ENCODE results near the gene DEGS2.
"Not testable (repeated sequence)": the region's sequence is repeated elsewhere in the genome, so short reads cannot be mapped to it uniquely, and the experiment has no call there.

DEGS2 gene

DNA sequence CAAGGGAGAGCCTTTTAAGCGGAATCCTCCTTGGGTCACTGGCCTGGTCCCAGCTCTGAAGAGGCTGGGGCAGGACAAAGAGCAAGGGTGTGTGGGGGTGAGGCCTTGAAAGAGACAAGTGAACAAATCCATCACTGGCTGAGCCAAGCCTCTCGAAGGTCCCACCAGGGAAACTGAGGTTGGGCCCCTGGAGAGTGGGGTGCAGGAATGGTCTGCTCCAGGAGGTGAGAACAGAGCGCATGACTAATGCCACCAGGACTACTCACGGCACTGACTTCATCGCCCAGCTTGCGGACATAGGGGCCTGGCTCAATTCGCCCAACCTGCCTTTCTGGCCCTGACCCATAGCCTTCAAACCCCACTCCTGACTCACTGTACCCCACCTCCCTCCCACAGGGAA is 19.2 kb upstream of the DEGS2 start:
- no peak for DNase-seq (ENCODE audit: low read depth)

DNA sequence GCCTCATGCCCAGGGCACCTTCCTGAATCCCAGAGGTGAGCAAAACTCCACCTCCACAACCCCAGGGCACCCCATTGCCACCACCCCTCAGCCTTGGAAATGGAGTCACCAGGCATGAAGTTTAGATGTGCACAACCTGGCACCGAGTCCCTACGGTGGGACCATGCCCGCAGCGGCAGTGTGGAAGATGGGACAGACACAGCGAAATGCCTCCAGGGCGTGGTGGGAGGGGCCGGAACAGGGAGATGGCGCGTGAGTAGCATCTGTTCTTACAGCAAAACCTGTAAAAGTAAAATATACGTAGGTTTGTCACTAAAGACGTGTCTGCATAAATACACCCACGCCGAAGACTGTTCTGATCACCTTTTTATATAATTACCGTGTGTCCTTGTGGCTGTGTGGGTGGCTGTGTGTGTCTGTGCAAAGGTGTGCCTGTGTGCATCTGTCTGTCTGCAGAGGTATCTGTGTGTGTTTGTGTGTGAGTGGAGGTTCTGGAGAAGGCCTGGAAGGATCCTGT is 17.4 kb upstream of the DEGS2 start:
- no peak for DNase-seq (ENCODE audit: low read depth)

DNA sequence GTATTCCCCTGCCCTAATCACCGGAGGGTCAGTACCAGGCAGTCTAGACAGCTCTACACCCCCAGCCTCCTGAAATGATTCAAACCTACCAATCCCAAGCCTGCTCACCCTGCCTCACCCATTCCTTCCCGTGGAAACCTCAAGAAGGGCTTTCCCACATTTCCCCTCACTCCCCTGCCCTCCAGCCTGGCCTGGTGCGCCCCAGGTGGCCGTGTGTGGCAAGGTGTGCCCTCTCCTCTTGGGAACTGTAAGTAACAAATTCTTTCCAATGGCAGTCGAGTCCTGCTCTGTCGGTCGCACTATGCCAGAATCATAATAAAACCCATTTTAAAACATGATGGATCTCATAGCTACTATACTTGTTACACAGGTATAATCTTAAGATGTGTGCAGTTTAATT is 13.9 kb upstream of the DEGS2 start:
- no peak for DNase-seq (ENCODE audit: low read depth)

DNA sequence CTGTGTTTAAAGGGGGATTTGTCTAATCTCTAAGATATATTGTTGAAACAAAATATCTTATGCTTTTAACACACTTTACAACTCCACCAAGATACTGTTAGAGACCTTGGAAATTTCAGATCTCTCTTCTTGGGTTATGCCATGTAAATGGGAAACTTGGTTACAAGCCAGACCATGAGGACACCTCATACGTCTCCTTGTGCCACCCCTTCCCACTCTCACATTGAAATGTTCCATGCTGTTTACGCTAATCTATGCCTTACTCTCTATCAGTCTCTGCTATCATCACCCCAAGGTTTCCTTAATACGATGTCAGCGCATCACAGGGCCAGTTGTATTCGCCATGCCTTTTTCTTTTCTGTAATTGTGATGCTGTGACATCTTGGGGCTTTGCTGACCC is 13.4 kb upstream of the DEGS2 start:
- no peak for DNase-seq (ENCODE audit: low read depth)

DNA sequence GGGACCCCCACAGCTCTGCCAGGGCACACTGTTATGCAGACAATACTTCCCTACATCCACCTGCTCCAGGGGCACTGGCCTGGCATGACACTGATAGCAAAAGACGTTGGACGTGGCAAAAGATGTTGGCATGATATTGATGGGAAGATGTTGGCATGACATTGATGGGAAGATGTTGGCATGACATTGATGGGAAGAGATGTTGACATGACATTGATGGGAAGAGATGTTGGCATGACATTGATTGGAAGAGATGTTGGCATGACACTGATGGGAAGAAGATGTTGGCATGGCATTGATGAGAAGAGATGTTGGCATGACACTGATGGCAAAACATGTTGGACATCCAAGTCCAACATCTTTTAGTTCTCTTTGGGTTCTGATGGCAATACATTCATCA is 11.4 kb upstream of the DEGS2 start:
- no peak for DNase-seq (ENCODE audit: low read depth)

DNA sequence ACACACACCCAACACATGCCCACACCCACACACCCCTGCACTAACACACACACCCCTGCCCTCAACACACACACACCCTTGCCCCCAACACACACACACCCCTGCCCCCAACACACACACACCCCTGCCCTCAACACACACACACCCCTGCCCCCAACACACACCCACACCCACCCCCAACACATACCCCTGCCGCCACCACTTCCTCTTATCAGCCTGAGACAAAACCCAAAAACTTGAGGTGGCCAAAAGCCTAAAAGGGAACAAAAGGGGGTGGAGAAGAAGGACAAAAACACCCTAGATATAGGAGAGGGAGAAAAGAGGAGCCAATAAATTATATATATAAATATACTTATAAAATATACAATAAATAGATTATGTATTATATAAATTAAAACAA is 9.1 kb upstream of the DEGS2 start:
- no peak for DNase-seq (ENCODE audit: low read depth)

DNA sequence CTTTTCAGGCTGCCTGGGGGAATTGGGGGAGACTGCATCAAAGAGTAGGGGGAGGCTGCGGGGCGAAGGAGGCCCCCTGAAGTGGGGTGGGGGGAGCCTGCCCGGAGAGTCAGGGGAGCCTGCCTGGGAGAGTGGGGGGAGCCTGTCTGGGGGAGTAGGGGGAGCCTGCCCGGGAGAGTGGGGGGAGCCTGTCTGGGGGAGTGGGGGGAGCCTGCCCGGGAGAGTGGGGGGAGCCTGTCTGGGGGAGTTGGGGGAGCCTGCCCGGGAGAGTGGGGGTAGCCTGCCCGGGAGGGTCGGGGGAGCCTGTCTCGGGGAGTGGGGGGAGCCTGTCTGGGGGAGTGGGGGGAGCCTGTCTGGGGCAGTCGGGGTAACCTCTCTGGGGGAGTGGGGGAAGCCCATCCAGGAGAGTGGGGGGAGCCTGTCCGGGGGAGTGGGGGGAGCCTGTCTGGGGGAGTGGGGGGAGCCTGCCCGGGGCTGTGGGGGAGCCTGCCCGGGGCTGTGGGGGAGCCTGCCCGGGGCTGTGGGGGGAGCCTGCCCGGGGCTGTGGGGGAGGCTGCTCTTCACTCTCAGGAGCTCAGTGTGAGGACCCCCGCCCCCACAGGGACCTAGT is 6.5 kb upstream of the DEGS2 start:
- no peak for DNase-seq (ENCODE audit: low read depth)

DNA sequence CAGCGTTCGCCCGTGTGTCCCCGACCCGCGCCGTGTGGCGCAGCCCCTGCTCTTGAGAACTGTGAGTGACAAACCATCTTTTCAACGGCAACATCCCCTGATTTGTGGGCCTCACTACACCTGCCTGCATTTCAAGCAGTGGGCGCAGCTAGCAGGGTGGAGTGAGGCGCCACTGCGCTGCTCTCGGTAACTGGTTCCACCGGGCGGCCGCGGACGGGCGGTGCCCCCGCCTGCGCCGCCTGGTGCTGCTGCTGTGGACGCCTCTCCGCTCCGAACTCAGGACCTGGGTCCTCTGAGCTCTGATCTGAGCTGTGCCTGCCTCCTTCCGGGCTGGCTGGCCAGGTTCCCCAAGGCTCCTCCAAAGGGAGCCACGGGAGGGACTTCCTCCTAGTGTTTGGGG is 5.9 kb upstream of the DEGS2 start:
- DNase-seq (ENCODE audit: low read depth), result no peak

DNA sequence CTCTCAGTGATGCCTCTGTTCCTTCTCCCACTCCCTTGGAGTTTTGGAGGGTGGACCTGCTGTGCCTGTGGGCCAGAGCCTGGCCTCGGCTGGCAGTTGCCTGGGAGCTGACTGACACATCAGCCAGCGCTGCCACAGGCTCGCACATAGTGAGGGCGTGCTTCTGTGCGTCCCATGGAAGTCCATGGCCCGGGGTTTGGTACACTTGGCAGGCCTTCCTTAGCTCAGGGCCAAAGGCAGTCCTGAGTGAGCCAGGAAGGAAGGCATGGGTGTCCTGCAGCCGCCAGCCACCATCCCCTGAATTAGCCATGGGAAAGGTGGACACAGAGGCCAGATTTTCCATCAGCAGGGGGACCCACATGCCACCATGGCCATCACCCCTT is 1.1 kb upstream of the DEGS2 start:
- no peak for DNase-seq (ENCODE audit: low read depth)

DNA sequence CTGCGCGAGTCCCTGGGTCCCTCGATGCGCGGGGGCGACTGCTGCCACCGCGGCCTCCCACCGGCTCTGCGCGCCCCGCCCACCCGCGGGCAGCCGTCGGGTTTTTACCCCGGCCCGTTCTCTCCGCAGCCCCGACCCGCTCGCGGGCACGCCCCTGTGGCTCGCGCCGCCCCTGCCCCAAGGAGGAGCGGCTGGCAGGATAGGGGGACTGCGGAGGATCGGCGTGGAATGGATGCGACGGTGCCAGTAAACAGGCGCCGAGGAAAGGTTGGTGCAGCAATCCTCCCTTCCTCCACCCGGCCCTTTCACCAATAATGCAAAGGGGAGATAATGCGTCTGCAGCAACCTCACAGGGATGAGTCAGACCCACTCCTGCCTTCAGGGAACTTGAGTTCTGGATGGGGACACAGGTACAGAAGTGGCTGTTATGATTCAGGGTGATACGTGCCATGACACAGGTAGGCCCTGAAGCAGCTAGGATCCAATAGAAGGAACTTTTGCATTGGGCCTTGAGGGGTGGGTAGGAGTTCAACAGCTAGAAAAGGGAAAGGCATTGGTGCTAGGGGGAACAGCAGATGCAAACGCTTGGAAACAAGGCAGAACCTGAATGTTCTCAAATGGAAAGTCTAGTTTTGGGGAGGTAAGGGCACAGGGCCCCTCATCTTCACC is 554 bp upstream of the DEGS2 start:
- DNase-seq (ENCODE audit: low read depth), result no peak

DNA sequence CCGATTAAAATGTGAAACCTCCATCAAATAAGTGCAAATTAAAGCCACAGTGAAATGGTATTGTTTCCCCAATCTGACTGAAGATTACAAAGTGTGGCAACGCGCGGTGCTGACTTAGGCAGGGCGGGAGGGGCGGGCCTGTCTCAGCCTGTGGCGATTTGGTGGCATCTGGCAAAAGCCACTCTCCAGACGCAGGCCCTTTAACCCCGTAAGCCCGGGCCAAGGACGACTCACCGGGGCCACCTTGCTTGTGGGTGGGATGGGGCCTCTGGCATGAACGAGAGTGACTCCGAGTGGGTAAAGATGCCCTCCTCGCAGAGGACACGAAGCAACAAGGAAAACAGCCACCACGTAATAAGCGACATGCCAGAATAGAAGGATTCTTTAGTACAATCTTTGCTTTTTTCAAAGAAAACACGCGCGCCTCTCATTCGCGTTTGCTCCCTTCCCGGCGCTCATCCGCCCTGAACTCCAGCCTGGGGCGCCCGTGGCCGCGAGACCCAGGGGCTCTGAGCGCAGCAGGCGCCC is 815 bp downstream of the DEGS2 start:
- DNase-seq (ENCODE audit: low read depth), result no peak

DNA sequence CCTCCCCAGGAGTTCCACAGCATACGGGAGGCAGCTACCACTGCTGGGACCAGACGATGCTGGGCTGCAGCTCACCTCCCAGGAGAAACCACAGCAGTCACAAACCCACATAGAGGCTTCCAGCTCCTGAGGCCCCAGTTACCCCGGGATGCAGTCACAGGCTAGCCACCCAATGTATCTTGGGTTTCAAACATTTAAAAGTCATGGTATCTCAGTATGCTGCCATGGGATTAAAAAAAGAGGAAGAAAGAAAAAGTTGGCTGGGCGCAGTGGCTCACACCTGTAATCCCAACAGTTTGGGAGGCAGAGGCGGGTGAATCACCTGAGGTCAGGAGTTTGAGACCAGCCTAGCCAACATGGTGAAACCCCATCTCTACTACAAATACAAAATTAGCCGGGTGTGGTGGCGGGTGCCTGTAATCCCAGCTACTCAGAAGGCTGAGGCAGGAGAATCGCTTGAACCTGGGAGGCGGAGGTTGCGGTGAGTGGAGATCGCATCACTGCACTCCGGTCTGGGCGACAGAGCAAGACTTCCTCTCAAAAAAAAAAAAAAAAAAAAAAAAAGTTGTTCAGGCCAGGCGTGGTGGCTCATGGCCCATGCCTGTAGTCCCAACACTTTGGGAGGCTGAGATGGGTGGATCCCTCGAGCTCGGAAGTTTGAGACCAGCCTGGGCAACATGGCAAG is 1.8 kb downstream of the DEGS2 start:
- DNase-seq (ENCODE audit: low read depth), result not testable (repeated sequence)

DNA sequence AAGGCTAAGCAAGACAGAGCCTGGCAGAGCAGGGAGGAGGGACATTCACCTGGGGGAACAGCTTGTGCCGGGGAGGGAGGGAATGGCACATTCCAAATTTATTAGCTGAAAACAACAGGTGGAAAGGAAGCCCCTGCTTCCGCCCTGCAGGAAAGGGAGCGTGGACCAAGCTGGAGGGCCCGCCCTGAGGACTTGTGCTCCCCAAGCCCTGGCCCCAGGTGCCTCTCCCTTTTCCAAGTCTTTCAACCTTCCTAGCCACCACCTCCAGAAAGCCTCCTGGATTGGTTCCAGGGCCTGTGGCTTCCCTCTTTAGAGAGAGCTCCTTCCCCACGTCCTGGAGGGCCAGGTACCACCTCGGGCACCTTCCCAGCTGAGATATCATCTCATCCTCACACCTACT is 2.7 kb downstream of the DEGS2 start:
- DNase-seq (ENCODE audit: low read depth), result no peak

DNA sequence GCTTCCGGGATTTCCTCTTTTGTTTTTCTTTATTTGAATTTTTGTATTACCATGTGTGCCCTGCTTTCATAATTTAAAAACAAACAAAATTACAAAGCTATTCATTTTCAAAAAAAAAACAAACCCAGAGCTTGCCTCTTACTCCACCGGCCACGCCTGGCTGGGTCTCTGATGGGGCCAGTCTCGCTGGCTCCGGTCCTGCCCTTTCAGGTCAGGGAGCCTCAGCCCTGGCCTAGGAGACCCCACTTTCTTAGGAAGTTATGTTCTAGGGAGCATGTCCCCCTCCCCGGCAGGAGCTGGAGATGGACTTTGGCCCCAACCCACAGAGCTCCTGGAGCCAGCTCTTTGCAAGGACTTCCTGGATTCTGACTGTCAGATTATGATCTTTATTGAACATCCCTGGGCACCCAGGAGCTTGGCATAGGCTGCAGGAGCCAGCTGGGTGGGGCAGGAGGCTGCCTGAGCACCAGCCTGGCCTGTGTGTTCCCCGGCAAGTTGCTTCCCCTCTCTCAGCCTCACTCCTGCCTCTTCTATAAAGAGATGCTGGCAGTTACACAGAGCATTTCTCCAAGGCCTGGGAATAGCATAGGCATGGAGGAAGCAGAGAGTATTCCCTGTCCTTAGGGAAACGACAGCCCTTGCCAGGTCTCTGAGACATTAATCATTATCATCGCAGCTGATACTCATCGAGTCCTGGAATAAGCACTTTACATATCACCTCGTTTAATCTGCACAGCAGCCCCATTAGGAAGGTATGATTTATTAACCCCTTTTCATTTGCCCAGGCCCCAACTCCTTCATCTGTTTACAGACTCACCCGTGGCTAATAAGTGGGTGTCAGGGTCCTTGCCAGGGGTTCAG is 3.5 kb downstream of the DEGS2 start:
- DNase-seq (ENCODE audit: low read depth), result no peak

DNA sequence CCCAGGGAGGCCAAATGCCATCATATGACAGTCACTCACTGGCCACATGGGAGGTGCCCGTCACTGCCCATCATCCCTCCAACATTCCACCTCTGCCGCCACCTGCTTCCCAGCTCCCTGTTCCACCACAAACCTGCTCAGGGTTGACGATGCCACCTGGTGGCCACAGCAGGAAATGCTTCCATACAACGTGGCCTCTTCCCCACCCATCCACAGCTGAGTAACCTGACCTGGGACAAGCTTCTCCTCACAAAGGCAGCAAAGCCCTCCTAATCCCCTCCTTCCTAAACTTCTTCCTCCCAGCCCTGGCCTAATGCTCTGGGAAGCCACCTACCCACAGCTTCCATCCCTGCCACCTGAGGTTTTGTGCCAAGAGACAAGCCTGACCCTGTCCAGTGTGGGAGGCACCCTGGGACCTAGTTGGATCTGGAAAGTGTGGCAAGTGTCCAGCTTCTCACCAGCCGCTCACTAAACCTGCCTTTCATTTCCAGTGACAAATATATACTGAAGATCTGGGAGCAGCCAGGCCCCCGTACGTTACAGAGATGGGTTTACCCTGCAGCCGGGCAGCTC is 4.3 kb downstream of the DEGS2 start:
- DNase-seq (ENCODE audit: low read depth), result no peak

DNA sequence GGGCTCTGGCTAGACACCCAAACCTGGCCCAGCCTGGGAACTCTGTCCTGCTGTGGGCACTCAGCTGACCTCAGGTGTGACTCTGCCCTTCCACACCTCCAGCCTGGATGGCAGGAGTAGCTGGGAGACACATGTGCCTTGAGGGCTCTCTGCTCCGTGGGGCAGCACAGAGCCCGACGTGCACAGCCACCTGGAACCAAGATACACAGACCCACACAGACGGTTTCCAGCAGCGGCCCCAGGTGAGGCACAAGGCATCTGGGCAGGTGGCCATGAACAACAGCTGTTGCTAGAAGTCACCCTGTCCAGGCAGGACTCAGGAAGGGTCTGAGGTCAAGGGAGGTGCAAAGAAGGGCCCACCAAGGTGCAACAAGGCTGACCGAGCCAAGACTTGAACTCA is 5.9 kb downstream of the DEGS2 start:
- no peak for DNase-seq (ENCODE audit: low read depth)

DNA sequence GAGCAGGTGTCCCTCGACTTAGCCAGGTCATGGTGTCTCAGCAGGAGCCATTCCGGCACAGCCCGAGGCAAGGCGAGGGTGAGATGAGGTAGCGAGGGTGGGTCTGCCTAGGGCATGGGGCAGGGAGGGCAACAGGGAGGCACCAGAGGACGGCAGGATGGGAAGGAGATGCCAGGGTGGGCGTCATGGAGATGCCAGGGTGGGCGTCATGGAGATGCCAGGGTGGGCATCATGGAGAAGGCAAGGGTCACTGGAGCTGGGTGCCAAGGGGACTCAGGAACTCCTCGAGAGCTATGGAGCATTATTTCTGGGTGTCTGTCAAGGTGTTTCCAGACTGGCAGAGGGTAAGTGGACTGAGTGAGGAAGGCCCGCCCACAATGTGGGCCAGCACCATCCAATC is 7.4 kb downstream of the DEGS2 start:
- DNase-seq (ENCODE audit: low read depth), result no peak

DNA sequence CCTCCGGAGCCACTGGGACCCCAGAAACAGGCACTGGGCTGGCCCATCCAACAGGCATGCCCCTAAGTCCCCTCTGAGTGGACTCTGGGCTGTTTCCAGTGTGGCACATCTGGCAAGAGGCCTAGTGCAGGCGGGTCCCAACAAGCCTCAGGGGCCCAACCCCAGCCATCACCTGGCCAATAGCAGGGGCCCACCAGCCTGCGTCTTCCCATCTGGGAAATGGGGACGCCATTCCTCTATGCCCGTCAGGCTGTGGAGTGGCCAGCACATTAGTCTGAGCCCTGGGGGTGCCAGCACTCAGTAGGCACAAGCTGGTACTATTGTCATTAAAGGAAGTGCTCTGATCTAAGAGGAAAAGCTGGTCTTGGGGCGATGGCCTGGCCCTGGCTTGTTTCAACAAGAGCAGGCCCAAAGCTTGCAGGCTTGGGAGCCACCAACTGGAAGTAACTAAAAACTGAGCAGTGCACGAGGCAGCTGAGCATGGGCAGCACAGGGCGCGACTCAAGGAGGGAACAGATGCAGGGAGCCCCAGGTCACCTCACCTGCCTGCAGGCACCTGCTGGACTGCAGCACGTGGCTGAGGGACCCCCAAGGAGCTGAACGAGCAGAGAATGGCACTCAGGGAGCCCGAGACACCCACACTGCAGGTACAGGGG is 8.4 kb downstream of the DEGS2 start:
- DNase-seq (ENCODE audit: low read depth), result no peak

DNA sequence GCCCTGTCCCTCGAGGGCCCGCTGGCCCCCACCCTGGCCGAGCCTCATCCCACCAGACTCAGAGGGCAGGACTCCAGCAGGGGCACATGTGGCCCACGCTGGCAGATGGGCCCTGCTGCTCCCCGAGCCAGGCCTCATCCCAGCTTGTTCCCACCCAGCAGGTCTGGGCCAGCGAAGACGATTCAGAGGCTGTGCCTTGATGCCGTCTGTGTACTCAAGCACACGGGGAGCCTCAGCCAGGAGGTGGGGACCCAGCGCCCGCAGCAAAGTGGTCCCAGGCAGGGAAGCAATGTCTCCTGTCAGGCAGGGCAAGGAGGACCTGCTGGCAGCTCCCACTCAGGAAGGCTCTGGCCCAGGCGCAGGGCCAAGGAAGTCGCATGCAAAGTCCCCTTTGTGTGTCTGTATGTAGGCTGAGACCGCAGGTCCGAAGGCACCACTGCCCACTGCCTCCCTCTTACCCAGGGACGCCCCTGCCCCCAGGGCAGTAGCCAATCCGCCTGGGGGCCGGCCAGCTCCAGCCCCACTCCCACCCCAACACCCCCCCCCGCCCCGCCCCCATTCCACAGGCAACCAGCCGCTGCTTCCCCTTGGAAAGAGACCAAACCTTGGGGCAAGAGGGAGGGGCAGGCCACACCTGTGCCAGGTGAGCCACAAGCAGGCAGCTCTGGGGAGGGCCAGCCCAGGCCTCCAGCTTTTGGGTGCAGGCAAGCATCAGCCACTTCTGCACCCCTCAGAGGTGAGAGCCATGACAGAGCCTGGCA is 9.4 kb downstream of the DEGS2 start:
- no peak for DNase-seq (ENCODE audit: low read depth)

All from T follicular helper cell (primary cell).